SK-N-SH (cell line): ENCODE data around the gene C3orf22.

Experiments used
- MXI1 ChIP-seq: IDR thresholded peaks from 2 replicates; pipeline ENCODE4 v1.6.1; 2012; ENCODE audit warnings: mild to moderate bottlenecking, low read depth, low read length, improper control_type of control experiment
- POLR2AphosphoS5 ChIP-seq: IDR thresholded peaks from 2 replicates; pipeline ENCODE4 v1.6.1; 2012; ENCODE audit warnings: low read depth, low read length
- RAD21 ChIP-seq: IDR thresholded peaks from 2 replicates; pipeline ENCODE4 v1.6.1; 2012; ENCODE audit warnings: mild to moderate bottlenecking, low read length
- TF ChIP-seq, protein P1 (sequence below): IDR thresholded peaks from 2 replicates; pipeline ENCODE4 v1.6.1; 2012; ENCODE audit warnings: mild to moderate bottlenecking, low read depth, low read length, moderate library complexity
- TF ChIP-seq, protein P2 (sequence below): fragments of 200-600 bp; sonication (generic); IDR thresholded peaks from 2 replicates; pipeline ENCODE4 v1.6.1; 2017; ENCODE audit warnings: antibody characterized with exemption, mild to moderate bottlenecking, moderate library complexity

DNA sequence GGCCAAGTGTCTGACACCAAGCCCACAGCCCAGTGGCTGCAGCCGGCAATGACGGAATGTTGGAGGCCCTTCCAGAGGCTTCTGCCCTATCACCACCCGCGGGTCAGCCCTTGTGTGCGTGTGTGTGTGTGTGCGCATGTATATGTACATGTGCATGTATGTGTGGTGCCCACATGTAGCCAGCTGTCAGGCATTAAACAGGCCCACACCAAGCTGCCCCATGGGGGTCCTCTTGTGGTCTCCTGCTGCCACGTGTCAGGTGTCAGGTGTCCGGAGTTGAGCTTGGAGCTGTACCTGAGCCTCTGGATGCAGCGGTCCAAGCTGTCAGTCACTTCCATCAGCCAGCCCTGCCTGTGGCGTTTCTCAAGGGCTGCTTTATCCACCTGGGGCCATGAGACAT, 55.0 kb downstream of the C3orf22 start:
- TF ChIP-seq RAD21 (no peak), MXI1 (no peak), POLR2AphosphoS5 (no peak)
- TF ChIP-seq, protein P1, sequence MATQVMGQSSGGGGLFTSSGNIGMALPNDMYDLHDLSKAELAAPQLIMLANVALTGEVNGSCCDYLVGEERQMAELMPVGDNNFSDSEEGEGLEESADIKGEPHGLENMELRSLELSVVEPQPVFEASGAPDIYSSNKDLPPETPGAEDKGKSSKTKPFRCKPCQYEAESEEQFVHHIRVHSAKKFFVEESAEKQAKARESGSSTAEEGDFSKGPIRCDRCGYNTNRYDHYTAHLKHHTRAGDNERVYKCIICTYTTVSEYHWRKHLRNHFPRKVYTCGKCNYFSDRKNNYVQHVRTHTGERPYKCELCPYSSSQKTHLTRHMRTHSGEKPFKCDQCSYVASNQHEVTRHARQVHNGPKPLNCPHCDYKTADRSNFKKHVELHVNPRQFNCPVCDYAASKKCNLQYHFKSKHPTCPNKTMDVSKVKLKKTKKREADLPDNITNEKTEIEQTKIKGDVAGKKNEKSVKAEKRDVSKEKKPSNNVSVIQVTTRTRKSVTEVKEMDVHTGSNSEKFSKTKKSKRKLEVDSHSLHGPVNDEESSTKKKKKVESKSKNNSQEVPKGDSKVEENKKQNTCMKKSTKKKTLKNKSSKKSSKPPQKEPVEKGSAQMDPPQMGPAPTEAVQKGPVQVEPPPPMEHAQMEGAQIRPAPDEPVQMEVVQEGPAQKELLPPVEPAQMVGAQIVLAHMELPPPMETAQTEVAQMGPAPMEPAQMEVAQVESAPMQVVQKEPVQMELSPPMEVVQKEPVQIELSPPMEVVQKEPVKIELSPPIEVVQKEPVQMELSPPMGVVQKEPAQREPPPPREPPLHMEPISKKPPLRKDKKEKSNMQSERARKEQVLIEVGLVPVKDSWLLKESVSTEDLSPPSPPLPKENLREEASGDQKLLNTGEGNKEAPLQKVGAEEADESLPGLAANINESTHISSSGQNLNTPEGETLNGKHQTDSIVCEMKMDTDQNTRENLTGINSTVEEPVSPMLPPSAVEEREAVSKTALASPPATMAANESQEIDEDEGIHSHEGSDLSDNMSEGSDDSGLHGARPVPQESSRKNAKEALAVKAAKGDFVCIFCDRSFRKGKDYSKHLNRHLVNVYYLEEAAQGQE = no peak
- TF ChIP-seq, protein P2, sequence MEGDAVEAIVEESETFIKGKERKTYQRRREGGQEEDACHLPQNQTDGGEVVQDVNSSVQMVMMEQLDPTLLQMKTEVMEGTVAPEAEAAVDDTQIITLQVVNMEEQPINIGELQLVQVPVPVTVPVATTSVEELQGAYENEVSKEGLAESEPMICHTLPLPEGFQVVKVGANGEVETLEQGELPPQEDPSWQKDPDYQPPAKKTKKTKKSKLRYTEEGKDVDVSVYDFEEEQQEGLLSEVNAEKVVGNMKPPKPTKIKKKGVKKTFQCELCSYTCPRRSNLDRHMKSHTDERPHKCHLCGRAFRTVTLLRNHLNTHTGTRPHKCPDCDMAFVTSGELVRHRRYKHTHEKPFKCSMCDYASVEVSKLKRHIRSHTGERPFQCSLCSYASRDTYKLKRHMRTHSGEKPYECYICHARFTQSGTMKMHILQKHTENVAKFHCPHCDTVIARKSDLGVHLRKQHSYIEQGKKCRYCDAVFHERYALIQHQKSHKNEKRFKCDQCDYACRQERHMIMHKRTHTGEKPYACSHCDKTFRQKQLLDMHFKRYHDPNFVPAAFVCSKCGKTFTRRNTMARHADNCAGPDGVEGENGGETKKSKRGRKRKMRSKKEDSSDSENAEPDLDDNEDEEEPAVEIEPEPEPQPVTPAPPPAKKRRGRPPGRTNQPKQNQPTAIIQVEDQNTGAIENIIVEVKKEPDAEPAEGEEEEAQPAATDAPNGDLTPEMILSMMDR = no peak
